Measurements from ENCODE around the gene TFAM.

The TFAM gene

DNA sequence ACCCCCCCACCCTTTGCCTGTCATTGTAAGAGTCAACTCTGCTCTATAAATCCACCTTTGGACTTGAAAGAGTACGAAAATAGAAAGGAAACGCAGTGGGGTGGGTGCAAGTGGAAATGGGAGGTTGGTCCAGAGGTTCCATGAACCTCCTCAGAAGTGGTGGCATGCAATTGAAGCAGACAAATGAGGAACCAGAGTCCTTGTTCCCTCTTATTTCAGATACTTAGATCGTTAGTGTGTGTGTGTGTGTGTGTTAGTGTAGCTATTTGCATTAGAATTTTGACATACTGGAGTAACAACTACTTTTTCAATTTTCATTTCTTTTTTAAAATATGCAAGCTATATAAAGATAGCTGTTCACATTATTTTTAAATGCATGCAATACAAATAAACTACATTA, 18.1 kb upstream of the TFAM start:
- DNase-seq = no peak
- in situ Hi-C loops (cut with HindIII; ENCODE audit: low pct_ligation_motif_present, low pct_unique_long_range_greater_than_20kb, low sequenced_read_pairs) = no loop called here

DNA sequence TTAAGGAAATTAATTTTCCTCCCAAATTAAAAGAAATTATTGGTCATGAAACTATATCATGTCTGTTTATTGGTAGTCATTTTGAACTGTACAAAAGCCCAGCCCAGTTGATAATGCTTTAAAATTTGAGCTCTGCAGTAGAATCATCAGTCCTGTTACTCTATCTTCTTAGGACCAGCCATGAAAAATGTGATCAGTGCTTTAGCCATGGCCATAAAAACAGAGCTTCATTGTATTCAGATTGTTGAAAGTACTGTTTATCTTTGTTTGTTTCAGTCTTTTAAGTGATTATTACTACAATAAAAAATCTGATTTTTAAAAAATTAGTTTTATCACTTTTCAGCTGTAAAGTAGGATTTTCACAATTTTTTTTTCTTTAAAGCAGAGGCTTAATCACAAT, 13.7 kb upstream of the TFAM start:
- in situ Hi-C loops (cut with HindIII; ENCODE audit: low pct_ligation_motif_present, low pct_unique_long_range_greater_than_20kb, low sequenced_read_pairs) = no loop called here

GRCh38 chr10:58372607-58373441, 12.4 kb upstream of the TFAM start:
- in situ Hi-C loops (cut with HindIII; ENCODE audit: low pct_ligation_motif_present, low pct_unique_long_range_greater_than_20kb, low sequenced_read_pairs) = no loop called here
- no peak for DNase-seq

More for the DNA sequence above, 13.7 kb upstream of the TFAM start:
- DNase-seq = no peak

- DNase-seq = peak; percentile 62
- in situ Hi-C loops (cut with HindIII; ENCODE audit: low pct_ligation_motif_present, low pct_unique_long_range_greater_than_20kb, low sequenced_read_pairs) = no loop called here
These were observed 11.8 kb upstream of the TFAM start for GRCh38 chr10:58373442-58373827.

DNA sequence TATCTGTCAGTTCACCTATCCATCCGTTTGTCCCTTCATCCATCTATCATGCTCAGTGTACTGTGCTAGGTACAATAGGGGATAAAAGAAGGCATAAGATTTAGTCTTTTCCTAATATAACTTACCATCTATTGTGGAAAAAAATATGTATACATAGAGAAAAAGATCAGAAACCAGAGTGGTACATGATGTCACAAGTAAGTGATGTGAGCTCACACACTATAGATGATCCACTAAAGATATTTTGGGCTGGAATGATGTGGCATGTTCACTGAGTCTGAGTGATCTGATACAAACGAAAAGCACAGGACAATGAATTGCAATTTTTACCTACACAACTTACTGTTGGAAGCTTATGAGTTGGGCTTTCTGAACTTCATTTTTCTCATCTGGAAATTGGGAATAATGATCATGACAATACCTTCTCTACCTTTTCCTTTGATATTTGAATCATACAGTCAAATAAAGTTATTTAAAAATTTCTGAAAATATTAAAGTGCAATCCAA, 2.7 kb upstream of the TFAM start:
- no peak for DNase-seq
- in situ Hi-C loops (cut with HindIII; ENCODE audit: low pct_ligation_motif_present, low pct_unique_long_range_greater_than_20kb, low sequenced_read_pairs) = no loop called here

GRCh38 chr10:58384095-58384494, 1.1 kb upstream of the TFAM start:
- no peak for DNase-seq
- in situ Hi-C loops (cut with HindIII; ENCODE audit: low pct_ligation_motif_present, low pct_unique_long_range_greater_than_20kb, low sequenced_read_pairs) = no loop called here

DNA sequence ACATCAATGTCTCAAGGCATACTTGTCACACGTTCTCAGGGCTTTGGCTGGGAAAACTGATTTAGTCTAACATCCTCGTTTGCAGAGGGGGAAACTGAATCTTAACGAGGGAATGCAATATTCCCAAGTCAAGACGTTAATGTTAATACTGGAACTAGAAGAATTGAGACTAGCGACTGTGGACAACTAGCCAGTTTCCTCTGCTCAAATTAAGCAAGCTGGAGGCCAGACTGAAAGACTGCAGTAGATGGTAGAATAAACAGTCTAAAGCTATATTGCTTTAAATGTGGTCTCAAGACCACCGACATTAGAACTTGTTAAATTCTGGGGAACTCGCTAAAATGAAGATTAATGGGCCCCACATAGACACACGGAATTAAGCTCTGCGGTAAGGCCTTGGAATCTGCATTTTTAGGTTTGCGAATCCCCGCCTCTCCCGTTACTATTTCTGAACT, 639 bp upstream of the TFAM start:
- in situ Hi-C loops (cut with HindIII; ENCODE audit: low pct_ligation_motif_present, low pct_unique_long_range_greater_than_20kb, low sequenced_read_pairs) = no loop called here
- no peak for DNase-seq

DNA sequence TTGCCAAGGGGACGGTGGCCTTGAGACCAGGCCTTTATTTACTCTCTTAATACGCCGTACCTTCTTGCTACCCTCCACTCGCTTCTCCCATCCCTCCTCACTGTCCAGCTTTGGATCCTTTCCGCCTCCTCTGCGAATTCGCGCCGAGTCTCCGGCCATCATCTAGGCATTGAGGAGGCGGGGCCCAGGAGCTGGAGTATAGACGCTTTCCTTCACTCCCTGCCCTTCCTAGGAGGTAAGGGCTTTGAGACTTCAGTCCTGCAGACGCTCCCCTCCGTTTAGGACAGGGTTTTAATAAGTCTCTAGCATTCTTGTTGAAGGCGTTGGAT, 538 bp downstream of the TFAM start:
- in situ Hi-C loops (cut with HindIII; ENCODE audit: low pct_ligation_motif_present, low pct_unique_long_range_greater_than_20kb, low sequenced_read_pairs) = no loop called here

DNA sequence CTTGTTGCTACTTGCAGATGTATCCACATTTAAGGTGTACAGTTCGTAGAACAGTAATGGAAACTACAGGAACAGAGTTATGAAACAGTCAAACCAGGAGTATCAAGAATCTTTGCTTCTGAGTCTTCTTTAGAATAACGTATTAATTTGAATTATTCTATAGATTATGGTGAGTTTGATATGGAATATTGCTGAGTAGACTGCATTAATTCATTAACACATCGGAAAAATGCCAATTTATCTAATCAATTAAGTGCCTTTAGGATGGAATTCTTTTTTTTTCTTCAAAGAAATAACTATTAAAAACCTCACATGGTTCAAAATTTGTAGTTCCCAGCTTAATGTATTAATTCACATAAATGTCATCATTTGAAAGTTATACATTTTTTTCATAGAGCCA, 3.8 kb downstream of the TFAM start:
- in situ Hi-C loops (cut with HindIII; ENCODE audit: low pct_ligation_motif_present, low pct_unique_long_range_greater_than_20kb, low sequenced_read_pairs) = no loop called here

More for the DNA sequence above, 538 bp downstream of the TFAM start:
- DNase-seq = peak; percentile 59

DNA sequence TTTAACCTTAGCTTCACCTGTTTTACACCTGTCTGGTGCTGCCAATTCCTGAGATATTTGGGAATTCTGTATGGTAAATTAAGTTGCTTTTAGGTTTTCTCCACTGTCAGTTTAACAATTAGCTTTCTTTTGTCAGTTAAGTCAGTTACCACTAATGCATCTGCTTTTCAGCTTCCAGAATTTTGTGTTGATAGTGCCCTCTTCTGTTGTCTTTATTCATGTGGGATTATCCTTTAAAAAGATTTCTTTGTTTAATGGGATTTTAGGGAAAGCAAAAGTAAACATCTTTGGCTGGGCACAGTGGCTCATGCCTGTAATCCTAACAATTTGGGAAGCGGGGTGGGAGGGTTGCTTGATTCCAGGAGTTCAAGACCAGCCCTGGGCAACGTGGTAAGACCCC, 8.1 kb downstream of the TFAM start:
- peak; percentile 20 for DNase-seq
- in situ Hi-C loops (cut with HindIII; ENCODE audit: low pct_ligation_motif_present, low pct_unique_long_range_greater_than_20kb, low sequenced_read_pairs) = no loop called here

More for the DNA sequence above, 3.8 kb downstream of the TFAM start:
- DNase-seq = no peak

- no peak for DNase-seq
- in situ Hi-C loops (cut with HindIII; ENCODE audit: low pct_ligation_motif_present, low pct_unique_long_range_greater_than_20kb, low sequenced_read_pairs) = no loop called here
These were observed 9.3 kb downstream of the TFAM start for GRCh38 chr10:58394471-58394870.

DNA sequence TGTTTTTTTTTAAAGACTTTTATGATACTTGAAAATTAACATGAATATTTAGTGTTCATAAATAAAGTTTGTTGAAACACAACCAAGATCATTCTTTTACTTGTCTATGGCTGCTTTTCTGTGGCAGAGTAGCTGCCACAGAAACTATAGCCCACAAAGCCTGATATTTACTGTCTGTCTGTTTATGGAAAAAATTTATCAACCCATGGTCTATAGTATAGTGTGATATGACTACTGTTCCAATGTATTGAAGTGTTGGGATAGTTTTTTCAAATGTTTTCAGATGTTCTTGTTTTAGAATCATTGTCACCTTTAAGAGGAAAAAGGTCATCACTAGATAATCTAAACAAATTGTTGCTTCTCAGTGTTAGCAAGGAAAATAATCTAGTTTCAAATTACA, 10.8 kb downstream of the TFAM start:
- in situ Hi-C loops (cut with HindIII; ENCODE audit: low pct_ligation_motif_present, low pct_unique_long_range_greater_than_20kb, low sequenced_read_pairs) = no loop called here
- no peak for DNase-seq

DNA sequence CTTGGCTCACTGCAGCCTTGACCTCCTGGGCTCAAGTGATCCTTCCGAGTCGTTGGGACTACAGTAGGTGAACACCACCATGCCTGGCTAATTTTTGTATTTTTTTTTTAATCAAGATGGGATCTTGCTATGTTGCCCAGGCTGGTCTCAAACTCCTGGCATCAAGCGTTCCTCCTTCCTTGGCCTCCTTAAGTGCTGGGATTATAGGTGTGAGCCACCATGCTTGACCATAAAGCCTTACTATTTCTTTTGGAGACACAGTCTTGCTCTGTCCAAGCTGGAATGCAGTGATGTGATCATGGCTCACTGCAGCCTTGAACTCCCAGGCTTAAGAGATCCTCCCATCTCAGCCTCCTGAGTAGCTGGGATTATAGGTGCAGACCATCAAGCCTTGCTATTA, 12.6 kb downstream of the TFAM start:
- in situ Hi-C loops (cut with HindIII; ENCODE audit: low pct_ligation_motif_present, low pct_unique_long_range_greater_than_20kb, low sequenced_read_pairs) = no loop called here
- DNase-seq = no peak

- no peak for DNase-seq
- in situ Hi-C loops (cut with HindIII; ENCODE audit: low pct_ligation_motif_present, low pct_unique_long_range_greater_than_20kb, low sequenced_read_pairs) = no loop called here
These were observed 14.2 kb downstream of the TFAM start for GRCh38 chr10:58399410-58399809.

DNA sequence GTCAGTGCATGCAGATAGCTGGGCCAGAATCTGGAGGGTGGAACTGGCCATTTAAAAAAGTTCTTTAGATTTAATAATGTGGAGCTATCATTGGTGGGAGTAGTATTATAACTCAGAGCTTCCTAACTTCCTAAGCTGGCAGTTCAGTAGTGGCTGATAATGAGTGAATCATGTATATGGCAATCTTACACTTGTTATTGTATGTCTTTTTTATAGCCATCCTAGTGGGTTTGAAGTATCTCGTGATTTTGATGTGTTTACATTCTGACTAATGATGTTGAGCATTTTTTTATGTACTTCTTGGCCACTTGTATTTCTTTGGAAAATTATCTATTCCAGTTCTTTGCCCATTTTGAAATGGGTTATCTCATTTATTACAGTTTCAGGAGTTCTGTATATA, 15.4 kb downstream of the TFAM start:
- no peak for DNase-seq
- in situ Hi-C loops (cut with HindIII; ENCODE audit: low pct_ligation_motif_present, low pct_unique_long_range_greater_than_20kb, low sequenced_read_pairs) = no loop called here

DNA sequence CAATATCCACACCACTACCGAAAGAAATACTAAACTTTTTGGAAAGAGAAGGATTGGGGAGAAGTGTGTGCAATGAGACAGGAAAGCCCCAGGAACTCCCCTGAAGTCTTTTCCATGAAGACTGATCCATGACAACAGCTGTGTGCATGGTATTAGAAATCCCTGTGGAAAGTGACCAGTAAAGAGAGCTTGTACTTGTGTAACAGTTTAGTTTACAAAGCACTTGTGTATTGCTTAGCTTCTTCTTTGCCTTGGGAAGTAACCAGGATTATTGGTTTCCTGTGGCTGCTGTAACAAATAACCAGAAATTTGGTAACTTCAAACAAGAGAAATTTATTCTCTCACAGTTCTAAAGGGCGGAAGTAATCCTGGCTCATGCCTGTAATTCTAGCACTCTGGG, 18.8 kb downstream of the TFAM start:
- in situ Hi-C loops (cut with HindIII; ENCODE audit: low pct_ligation_motif_present, low pct_unique_long_range_greater_than_20kb, low sequenced_read_pairs) = no loop called here
- no peak for DNase-seq

DNA sequence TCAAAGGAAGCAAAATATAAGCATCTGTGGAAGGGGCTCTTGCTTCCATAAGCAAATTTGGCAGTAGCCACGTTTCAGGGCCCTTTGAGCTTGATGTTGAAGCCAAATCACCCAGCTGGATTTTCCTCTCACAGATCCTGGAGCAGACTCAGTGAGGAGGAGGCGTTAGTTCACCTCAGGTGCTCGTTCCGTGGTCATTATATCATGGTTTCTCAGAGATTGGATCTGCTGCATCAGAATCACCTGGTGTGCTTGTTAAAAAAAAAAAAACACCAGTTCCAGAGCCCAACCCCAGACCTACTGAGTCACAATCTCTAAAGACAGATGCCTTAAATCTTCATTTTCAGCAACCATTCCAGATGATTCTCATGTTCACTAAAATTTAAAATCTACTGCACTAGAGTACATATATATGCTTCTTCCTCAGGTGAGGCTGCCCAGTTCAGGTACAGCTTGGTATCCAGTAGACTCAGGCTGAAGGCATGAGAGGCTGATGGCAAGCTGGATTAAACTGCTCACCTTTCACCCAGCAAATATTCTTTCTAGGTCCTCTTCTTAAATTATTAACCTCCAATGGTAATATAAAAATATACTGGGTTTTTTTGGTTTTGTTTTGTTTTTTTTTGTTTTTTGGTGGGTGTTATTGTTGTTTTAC, 24.9 kb downstream of the TFAM start:
- in situ Hi-C loops (cut with HindIII; ENCODE audit: low pct_ligation_motif_present, low pct_unique_long_range_greater_than_20kb, low sequenced_read_pairs) = no loop called here

GRCh38 chr10:58412502-58412961, 27.3 kb downstream of the TFAM start:
- in situ Hi-C loops (cut with HindIII; ENCODE audit: low pct_ligation_motif_present, low pct_unique_long_range_greater_than_20kb, low sequenced_read_pairs) = no loop called here

More for the DNA sequence above, 24.9 kb downstream of the TFAM start:
- DNase-seq = no peak

GRCh38 chr10:58414270-58415041, 29.2 kb downstream of the TFAM start:
- in situ Hi-C loops (cut with HindIII; ENCODE audit: low pct_ligation_motif_present, low pct_unique_long_range_greater_than_20kb, low sequenced_read_pairs) = no loop called here
- peak; percentile 88 for DNase-seq

More at GRCh38 chr10:58412502-58412961, 27.3 kb downstream of the TFAM start:
- DNase-seq = peak; percentile 8

Measured in ACHN (cell line).